ENCODE measurements around the gene BCL2L2. TPM values are rescaled to one million over a fixed set of nuclear protein-coding genes. Genes with fewer than 3 reads are reported as not detected.

The BCL2L2 gene
- total RNA-seq, 1 experiment from 2014 or later = 8.6 TPM

- in situ Hi-C loops (cut with HindIII; ENCODE audit: low pct_unique_long_range_greater_than_20kb, low sequenced_read_pairs) = no loop called here
- no peak for DNase-seq (ENCODE audit: low read depth)
Measured at GRCh38 chr14:23348297-23348655, 41.6 kb downstream of the BCL2L2 start.

- in situ Hi-C loops (cut with HindIII; ENCODE audit: low pct_unique_long_range_greater_than_20kb, low sequenced_read_pairs) = no loop called here
- no peak for DNase-seq (ENCODE audit: low read depth)
Measured at GRCh38 chr14:23349156-23349845, 42.7 kb downstream of the BCL2L2 start.

DNA sequence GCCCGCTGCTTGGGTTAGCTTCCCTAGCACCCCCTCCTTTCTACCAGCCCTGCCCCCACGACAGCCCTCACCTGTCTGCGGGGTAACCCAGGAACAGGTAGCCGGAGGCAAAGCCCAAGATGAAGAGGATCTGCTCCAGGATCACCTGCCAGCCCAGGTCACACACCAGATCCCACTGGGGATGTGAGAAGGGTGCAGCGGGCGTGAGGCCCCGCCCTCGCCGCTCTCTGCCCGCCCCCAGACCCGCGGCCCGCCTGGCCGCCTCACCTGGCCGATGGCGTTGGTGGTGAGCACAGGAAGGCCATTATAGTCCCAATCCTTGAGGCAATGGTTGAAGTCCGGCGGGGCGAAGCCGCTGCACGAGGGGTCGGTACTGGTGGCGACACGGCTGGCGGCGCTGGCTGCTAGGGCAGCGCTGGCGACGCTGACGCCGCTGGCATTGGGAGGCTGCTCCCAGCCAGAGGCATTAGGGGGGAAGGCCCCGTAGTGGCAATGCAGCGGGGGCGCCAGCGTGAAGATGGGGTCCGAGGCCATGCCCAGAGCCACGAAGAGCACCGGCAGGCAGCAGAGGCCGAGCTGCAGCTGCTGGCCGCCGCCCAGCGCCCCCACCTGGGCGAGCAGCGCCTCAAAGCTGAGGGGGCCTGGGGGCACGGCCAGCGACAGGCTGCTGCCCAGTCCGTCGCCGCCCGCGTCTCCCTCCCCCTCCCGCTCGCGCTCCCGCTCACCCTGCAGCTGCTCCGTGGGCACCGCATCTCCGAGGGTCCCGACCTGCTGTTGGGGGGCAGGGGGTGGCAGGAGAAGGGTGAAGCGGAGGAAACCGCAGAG is 45.3 kb downstream of the BCL2L2 start:
- no peak for DNase-seq (ENCODE audit: low read depth)
- in situ Hi-C loops (cut with HindIII; ENCODE audit: low pct_unique_long_range_greater_than_20kb, low sequenced_read_pairs) = no loop called here

GRCh38 chr14:23352506-23353432 is 46.1 kb downstream of the BCL2L2 start, which contains the start of gene SLC22A17:
TSS of gene SLC22A17 (minus strand) at chr14:23352887.
- in situ Hi-C loops (cut with HindIII; ENCODE audit: low pct_unique_long_range_greater_than_20kb, low sequenced_read_pairs) = no loop called here
- DNase-seq (ENCODE audit: low read depth) = peak; percentile 65

DNA sequence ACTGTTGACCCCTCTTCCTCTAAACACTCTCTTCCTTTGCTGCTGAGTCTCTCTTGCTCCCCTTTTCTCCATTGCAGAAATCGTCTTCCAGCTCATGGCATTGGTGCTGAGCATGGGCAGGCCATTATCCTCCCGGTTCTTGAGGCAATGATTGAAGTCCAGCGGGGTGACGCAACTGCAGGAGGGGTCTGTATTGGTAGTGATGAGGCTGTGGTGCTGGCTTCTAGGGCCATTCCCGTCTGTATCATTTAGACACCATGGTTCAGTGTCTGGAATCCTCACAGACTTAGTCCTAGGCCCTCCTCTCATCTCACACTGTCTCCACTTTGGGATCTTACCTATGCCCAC is 46.8 kb downstream of the BCL2L2 start:
- in situ Hi-C loops (cut with HindIII; ENCODE audit: low pct_unique_long_range_greater_than_20kb, low sequenced_read_pairs) = no loop called here
- DNase-seq (ENCODE audit: low read depth) = no peak

DNA sequence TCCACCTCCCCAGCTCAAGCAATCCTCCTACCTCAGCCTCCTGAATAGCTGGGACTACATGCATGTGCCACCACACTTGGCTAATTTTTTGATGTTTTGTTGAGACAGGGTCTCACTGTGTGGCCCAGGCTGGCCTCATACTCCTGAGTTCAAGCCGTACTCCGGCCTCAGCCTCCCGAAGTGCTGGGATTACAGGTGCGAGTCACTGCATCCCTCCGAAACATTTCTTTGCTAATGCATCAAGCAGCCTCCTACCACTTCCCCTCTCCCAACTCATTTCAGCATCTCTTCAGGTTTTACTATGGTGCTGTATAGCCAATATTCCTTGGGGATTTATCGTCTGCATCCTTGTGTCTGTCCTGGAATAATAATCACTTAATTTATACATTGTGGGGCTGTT is 48.4 kb downstream of the BCL2L2 start:
- DNase-seq (ENCODE audit: low read depth) = no peak
- in situ Hi-C loops (cut with HindIII; ENCODE audit: low pct_unique_long_range_greater_than_20kb, low sequenced_read_pairs) = no loop called here

DNA sequence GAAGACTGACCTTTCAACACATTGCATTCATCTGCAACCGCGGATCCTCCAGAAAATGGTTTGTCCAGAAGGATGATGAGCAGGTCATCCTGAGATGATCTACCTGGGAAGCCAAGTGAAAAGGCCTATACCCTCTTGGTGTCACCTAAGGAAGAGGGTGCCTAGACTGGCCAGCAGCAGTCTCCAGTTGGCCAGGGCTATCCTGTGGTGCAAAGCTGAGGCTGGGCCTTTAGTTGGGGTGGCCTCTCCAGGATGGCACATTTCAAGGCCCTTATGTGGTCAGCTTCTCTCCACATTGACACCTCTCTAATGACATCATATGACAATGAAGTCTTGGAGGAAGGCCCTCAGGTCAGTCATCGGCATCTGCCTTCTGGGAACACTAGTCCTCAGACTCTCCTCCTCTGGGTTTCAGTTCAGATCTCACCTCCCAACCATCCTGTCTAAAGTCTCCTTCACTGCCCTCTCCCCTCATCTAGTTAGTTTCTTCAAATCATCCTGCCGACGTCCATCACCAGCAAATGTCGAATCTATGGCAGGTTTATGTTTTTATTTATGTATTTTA is 49.3 kb downstream of the BCL2L2 start:
- DNase-seq (ENCODE audit: low read depth) = no peak
- in situ Hi-C loops (cut with HindIII; ENCODE audit: low pct_unique_long_range_greater_than_20kb, low sequenced_read_pairs) = no loop called here

- DNase-seq (ENCODE audit: low read depth) = no peak
- in situ Hi-C loops (cut with HindIII; ENCODE audit: low pct_unique_long_range_greater_than_20kb, low sequenced_read_pairs) = no loop called here
Measured at GRCh38 chr14:23356662-23357061, 50.0 kb downstream of the BCL2L2 start.

GRCh38 chr14:23357261-23357660 is 50.6 kb downstream of the BCL2L2 start:
- in situ Hi-C loops (cut with HindIII; ENCODE audit: low pct_unique_long_range_greater_than_20kb, low sequenced_read_pairs) = no loop called here

GRCh38 chr14:23358042-23358441 is 51.4 kb downstream of the BCL2L2 start:
- DNase-seq (ENCODE audit: low read depth) = no peak
- in situ Hi-C loops (cut with HindIII; ENCODE audit: low pct_unique_long_range_greater_than_20kb, low sequenced_read_pairs) = no loop called here

More at GRCh38 chr14:23357261-23357660, 50.6 kb downstream of the BCL2L2 start:
- no peak for DNase-seq (ENCODE audit: low read depth)

GRCh38 chr14:23358553-23359166 is 52.0 kb downstream of the BCL2L2 start:
- no peak for DNase-seq (ENCODE audit: low read depth)
- in situ Hi-C loops (cut with HindIII; ENCODE audit: low pct_unique_long_range_greater_than_20kb, low sequenced_read_pairs) = no loop called here

- in situ Hi-C loops (cut with HindIII; ENCODE audit: low pct_unique_long_range_greater_than_20kb, low sequenced_read_pairs) = no loop called here
- DNase-seq (ENCODE audit: low read depth) = no peak
Measured at GRCh38 chr14:23359167-23359626, 52.6 kb downstream of the BCL2L2 start.

GRCh38 chr14:23359722-23360447 is 53.3 kb downstream of the BCL2L2 start:
- no peak for DNase-seq (ENCODE audit: low read depth)
- in situ Hi-C loops (cut with HindIII; ENCODE audit: low pct_unique_long_range_greater_than_20kb, low sequenced_read_pairs) = no loop called here

DNA sequence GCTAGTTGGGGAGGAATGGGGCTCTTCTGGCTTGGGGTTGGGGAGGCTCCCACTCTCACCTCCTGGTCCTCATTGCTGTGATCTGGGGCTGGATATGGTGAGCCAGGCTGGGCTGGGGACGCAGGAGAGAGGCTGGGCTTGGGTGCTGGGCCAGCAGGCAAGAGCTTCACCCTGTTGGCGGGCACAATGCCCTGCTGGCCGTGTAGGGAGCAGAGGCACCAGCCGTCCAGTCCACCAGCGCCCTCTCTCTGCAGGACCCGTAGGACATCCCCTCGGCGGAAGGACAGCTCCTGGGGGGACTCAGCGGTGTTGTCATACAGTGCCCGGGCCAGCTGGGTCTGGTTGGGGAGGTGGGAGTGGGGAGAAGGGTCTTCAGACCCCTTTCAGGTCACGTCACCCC is 53.9 kb downstream of the BCL2L2 start:
- DNase-seq (ENCODE audit: low read depth) = no peak
- in situ Hi-C loops (cut with HindIII; ENCODE audit: low pct_unique_long_range_greater_than_20kb, low sequenced_read_pairs) = no loop called here

DNA sequence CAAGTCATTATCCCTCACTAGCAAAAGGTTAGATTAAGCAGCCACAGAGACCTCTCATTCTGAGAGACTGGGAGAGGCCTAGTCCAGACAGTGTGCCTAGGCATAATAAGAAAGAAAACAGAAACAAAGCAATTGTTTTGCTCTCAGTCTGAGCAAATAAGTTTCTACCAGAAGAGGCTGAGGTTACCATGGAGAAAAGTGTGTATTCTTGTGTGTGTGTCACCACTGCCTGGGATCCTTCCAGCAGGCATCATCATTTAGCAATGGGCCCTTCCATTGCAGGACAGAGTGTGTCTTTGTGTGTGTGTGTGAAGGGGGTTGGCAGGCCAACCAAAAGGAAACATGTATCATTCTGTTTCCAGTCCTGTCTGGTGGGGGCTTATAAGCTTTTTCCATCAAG is 54.7 kb downstream of the BCL2L2 start:
- no peak for DNase-seq (ENCODE audit: low read depth)
- in situ Hi-C loops (cut with HindIII; ENCODE audit: low pct_unique_long_range_greater_than_20kb, low sequenced_read_pairs) = no loop called here

All from Caki2 (cell line).